Measurements from ENCODE around the gene GPC1.

GPC1 gene

DNA sequence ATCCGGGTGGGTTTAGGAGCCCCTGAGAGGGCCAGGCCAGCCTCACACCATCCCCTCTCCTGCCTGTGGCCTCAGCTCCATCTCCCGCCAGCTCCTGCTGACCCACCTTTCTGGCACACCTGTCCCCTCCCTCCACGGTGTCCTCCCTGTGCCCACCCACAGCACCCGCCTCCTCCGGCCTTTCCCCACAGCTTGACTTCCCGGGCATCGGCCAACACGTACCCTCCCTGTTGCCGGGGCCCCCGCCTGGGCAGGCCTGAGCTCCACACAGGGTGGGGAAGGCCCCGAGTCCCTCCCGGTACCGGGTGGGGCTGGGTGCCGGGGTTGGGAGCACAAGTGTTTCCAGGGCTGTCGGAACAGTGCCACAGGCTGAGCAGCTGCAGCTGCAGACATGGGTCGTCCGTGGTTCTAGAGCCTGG lies 6.5 kb downstream of the GPC1 start:
- DNase-seq (ENCODE audit: low read depth in 2 of 2) = no peak

DNA sequence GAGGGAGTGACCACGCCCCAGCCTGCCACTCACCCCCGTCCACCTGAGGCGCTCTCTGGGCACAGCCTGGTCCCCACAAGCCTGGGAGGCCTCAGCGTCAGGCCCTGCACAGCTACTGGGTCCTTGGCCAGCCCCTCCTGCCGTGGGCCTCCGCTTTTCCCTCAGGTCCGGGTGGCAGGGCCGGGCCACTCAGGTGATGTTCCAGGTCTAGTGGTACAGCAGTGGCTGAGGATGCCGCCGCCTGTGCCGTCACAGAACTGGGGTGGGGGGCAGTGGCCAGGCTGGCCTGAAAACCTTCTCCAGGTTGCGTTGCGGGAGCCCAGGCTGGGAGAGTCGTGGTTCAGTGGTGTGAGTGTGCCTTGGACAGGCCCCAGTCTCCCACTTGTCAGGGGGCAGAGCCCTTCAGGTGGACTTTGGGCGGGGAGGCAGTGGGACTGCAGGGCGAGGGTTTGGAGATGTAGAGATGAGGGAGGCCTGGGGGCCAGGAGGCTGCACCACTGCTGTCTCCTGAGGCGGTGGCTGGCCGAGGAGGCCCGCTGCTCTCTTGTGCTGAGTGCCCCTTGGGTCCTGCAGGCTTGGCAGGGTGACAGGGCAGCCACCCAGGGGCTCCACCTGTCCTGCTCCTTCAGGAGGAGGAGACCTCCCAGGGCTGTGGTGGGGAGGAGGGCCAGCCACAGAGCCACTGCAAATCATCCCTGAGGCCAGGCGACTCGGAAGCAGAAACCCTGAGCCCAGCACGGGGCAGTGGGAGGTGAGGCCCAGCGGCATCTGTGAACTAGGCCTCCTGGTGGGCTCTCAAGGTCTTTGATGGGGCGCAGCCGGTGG lies 7.6 kb downstream of the GPC1 start:
- DNase-seq (ENCODE audit: low read depth in 2 of 2) = no peak

DNA sequence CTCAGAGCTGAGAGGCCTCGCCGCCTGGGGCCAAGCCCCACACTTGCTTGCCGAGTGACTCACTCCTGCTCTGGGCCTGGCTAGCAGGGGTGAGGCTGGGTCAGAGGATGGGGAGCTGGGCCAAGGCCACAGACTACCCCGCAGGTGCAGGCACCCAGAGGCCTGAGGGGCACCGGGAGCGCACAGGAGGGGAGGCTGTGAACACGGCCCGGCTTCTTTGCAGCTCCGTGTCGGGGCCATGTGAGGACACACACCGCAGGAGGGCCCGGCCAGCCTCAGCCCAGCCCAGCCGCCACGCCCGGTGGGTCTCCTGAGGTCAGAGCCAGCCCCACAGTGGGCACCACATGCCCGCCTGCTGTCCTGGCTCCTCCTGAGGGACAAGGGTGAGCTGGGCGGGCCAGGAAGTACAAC lies 8.4 kb downstream of the GPC1 start:
- DNase-seq (ENCODE audit: low read depth in 2 of 2) = no peak

DNA sequence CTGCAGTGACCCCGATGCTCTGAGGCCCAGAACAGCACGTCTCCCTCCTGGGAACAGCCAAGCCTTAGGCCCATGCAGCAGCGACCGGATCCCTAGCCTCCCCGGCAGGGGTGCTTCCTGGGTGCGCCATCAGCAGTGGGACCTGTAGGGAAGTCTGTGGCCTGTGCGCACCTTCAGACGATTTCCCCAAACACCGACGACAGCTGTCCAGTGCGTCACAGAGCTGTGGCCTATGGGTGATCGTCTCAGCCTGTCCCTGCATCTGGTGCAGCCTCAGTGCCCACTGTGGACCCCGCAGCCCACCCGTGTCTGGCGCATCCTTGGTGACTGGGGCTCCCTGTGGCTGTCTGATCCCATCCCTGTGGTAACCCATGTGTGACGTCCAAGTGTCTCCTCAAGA lies 9.0 kb downstream of the GPC1 start:
- DNase-seq (ENCODE audit: low read depth in 2 of 2) = no peak

DNA sequence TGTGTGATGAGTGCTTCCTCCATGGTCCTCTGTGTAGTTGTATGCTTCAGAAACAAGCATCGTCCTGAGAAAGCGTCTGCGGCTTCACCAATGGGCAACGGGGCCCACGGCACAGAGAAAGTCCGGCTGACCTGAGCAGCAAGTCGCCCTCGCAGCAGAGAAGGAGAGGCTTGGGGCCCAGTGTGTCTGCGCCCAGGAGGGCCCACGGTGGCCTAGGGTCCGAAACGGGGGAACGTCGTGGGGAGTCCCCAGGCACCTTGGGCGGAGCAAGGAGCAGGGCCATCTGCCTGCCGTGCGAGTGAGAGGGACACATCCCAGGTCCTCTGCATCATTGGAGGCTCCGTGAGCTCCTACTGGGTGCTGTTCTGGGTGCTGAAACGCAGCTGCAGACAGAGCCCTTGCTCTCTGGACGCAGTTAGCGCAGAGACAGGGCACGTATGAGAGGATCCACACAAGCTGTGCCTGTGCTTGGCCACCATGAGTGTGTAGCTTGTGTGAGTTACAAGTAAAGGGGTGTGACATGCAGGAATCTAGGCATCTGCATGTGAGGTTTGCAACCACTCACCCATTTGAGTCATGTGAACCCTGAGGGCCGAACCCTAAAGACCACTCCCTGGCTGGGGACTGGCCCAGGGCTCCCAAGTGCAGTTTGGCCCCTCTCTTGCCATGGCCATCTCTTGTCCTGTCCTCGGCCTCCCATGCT lies 10.6 kb downstream of the GPC1 start:
- no peak for DNase-seq (ENCODE audit: low read depth in 2 of 2)

DNA sequence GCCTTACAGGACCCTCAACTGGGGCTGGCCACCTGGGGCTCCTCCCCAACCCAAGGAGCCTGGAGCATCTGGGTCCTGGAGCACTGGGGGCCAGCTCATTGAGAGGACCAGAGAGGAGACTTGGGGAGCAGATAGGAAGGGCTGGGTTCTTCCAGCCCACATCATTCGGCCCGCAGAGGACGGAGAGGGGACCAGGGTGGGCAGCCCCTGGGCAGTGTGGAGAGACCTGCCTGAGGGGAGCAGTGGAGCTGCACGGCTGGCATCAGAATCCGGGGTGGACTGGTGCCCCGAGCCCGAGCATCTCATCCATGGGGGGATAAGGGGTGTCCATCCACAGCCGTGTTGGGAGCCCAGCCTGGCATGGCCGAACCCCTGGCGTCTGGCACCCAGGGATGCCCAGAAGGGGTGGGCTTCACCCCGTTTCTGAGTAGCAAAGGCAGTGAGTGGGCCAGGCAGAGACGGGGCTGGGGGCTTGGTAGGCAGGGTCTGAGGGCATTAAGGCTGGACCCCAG lies 11.3 kb downstream of the GPC1 start:
- no peak for DNase-seq (ENCODE audit: low read depth in 2 of 2)

DNA sequence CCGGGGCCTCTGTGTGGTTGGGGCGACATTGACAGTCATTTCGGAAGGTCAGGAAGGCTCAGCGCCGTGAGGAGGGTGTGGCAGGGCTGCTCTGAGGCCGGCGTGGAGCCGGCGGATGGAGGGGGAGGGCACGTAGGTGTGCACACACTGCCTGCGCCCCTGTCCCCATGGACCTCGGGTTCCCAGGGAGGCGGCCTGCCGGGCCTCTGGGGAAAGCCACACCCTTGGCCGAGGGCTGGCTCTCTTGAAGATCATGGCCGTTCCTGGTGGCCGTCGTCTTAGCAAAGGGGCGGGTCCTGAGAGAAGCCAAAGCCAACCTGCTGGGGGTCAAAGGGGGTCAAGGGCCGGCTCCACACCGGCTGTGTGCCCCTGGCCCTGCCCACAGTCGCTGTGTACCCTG lies 11.9 kb downstream of the GPC1 start:
- DNase-seq (ENCODE audit: low read depth in 2 of 2) = no peak

DNA sequence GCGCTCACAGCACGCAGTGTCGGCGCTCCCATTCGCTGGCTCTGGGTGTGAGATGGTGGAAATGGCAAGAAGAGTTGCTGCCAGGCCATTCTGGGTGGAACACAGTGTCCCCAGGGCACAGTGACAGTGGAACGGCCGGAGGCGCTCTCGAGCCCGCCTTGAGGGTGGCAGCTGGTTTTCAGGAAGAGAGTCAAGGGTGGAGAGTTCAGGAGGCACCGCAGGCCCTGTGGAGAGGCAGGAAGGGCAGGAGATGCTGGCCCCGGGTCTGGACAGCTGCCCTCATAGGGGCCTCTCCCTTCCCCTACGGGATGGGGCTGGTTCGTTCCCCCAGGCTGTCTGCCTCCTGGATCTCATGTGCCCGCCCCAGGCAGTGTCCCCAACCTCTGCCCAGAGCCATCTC lies 12.5 kb downstream of the GPC1 start:
- DNase-seq (ENCODE audit: low read depth in 2 of 2) = no peak

DNA sequence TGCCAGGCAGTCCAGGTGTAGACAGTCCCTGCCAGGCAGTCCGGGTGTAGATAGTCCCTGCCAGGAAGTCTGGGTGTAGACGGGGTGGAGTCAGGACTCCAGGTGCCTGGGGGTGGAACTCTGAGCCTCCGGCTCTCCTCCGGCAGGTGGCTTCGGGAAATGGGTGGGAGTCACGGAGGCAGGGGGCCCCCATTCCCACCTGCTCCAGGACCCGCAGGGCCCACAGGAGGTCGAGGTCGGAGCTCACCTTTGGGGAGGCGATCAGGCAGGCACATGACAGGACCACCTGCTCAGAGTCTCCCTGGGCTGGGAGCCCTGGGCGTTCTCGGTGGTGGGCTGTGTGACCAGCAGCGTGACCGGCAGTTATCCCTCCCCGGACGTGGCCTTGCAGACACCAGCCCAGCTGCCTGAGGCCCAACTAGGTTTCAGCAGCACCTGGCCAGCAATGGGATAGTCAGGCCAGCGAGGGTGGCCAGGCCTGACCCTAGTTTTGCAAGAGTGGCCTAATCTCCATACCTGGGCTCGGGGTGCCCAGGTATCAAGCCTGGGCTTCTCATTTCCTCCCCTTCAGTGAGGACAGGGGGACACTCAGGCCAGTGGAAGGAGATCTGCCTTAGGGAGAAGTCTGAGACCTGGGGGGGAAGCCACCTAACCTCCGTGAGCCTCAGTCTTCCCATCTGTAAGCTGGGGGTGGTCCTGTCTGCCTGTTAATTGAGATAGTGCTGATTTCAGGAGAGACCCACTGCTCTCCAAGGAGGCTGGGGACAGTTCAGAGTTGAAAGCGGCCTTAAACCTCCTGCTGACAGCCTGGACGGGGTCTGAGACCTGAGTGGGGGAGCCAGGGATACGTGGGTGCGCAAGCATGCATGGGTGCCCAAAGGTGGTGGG lies 13.2 kb downstream of the GPC1 start:
- no peak for DNase-seq (ENCODE audit: low read depth in 2 of 2)

DNA sequence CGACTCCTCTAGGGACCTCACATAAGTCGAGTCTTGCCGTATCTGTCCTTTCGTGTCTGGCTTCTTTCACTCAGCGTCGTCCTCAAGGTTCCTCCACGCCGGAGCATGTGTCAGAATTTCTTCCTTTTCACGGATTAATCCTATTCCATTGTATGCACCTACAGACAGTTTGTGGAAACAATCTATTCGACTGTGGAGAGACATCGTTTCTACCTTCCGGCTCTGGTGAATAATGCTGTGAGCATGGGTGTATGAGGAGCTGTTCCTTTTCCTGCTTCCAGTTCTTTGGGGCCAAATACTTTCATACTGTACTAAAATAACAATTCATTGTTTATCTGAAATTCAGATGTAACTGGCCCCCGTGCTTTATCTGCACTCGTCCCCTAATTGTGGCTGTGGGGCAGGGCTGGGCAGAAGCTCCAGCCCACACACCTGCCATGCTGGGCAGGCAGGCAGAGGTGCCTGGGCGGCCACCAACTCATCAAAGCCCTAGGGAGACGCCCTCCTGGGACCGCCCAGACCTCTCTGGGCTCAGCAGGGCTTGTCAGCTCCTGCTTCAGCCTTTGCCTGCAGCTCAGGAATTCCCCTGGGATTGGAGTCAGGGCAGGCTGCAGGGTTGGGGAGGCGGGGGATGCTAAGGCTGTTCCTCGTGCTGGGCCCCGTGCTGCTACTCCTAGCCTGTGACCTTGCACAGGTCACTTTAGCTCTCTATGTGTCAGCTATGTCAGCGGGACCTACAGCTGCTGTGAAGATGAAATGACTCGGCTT lies 14.5 kb downstream of the GPC1 start:
- DNase-seq (ENCODE audit: low read depth in 2 of 2) = no peak

DNA sequence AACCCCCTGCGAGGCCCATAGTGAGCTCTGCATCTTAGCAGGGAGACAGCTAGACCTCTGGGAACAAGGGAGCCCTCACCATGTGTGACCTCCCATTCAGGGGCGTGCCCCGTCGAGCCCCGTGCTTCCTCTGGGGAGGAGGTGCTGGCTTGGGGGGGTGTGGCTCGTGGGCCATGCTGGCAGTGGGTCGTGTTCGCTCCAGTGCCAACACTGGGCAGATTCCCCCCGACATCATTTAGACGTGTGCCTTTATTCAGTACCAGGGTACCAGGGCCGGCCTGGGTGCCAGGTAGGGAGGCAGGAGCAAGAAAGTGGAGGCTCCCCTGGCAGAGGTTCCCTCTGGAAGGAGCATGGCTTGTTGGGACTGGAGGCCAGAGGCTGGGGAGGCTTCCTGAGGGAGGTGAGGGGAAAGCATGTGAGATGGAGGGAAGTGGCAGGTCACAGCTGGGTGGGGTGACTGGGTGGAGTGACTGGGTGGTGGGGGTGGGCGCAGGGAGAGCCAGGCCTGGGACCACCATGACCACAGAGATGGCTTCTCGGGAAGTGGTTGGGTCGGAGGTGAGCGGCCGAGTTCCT lies 15.2 kb downstream of the GPC1 start:
- no peak for DNase-seq (ENCODE audit: low read depth in 2 of 2)

DNA sequence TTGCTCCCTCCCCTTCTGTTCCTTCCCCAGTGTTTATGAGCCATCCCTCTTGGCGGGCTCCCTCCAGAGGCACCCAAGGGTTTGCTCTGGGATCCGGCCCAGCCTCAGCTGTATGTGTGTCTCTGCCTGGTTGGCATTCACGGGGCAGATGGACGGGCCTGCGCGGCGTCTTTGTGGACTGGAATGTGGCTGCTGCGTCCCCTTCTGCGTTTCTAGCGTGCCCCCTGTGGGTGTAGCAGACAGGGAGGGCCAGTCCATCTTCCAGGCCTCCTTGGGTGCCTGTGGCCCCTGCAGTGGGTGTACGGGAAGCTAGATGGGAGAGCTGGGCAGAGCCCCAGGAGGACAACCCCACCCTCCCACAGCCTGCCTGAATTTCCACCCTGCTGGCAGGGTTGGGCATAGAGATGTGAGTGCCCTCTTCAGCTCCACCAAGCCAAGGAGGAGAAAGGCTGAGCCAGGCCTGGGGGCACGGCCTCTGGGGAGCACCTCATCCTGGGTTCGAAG lies 15.7 kb downstream of the GPC1 start:
- DNase-seq (ENCODE audit: low read depth in 2 of 2) = no peak

DNA sequence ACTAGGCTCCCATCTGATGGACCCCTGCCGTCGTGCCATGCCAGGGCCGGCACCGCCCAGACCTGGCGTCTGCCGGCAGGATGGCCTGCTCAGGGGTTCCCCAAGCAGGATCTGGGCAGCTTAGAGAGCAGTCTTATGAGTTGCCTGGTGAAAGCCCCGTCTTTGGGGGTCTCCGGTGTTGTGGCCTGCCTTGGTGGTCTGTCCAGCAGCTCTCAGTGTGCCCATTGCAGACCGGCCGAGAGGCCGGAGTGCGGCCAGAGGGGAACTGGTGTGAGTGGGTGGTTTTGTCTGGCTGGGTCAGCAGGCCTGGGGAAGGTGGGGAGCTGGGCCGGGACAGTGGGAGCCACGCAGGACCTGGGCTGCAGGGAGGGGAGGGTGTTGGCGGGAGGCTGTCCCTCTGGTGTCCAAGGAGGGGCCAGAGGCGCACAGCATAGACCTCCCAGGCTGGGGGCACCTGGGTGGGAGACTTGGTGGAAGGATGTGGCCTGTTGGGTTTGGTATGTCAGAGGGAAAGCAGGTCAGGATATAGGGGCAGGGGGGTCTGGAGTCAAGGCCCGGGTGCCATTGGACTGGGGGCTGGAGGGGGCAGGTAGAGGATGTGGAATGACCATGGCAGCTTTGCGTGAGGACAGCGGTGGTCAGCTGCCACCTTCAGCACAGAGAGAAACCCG lies 16.5 kb downstream of the GPC1 start:
- DNase-seq (ENCODE audit: low read depth in 2 of 2) = no peak

DNA sequence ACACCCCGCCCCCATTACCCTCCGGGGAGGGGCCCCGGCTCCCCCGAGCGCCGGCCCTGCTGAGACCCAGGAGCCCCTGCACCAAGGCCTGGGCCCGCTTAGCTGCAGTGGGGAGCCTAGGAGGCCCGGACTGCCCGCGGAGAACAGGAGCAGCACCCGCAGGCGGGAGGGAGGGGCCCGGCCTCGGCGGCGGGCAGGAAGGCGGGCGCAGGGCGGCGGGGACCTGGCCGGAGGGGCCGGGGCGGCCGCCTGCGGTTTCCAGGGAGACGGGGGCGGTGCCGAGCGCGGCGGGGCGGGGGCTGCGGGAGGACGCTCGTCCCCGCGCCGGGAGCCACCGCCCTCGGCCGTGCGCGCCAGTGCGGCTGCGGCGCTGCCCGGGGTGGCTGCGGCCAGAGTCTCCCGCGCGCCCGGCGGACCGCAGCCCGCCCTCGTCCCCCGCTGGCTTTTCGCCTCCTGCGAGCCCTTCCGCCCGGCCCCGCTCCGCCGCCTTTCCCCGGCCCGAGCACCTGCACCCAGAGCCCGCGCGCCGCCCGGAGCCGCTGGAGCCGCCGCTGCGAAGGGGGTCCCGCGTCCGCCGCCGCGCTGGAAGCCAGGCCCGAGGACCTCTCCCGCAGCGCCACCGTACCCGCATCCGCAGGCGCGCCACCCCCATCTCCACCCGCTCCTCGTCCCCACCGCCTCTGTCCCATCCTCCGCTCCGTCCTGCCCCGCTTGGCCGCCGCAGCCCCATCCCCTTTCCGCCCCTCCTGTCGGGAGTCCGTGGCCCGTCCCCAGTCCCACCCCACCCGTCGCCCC lies 17.2 kb downstream of the GPC1 start:
- DNase-seq (ENCODE audit: low read depth in 2 of 2) = no peak

DNA sequence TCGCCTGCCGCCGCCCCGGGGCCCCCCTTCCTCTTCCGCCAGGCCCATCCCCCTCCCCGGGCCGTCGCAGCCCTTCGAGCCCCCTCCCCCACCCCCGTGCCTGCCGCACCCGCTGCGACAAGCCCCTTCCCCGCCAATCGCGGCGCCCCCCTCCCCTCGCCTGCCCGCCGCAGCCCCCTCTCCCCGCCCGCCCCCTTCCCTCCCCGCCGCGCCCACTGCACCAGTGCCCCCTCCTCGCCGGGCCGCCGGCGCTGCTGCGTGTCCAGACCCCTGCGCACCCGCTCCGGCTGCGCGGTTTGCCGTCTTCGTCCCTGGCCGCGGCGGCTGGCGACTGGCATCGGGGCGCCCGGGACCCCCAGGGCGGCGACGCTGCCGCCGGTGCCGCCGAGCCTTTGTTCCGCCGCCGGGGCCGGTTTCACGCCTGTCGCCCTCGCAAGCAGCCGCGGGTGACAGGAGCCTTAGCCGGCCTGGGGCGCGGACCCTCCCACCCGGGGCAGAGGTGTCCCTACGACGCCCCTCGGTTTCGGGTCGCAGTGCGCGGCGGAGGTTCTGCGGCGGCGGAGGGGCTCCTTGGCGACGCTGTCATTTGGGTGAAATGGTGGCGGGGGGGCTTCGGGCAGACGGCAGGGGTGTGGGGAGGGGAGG lies 18.1 kb downstream of the GPC1 start:
- DNase-seq (ENCODE audit: low read depth in 2 of 2) = no peak

DNA sequence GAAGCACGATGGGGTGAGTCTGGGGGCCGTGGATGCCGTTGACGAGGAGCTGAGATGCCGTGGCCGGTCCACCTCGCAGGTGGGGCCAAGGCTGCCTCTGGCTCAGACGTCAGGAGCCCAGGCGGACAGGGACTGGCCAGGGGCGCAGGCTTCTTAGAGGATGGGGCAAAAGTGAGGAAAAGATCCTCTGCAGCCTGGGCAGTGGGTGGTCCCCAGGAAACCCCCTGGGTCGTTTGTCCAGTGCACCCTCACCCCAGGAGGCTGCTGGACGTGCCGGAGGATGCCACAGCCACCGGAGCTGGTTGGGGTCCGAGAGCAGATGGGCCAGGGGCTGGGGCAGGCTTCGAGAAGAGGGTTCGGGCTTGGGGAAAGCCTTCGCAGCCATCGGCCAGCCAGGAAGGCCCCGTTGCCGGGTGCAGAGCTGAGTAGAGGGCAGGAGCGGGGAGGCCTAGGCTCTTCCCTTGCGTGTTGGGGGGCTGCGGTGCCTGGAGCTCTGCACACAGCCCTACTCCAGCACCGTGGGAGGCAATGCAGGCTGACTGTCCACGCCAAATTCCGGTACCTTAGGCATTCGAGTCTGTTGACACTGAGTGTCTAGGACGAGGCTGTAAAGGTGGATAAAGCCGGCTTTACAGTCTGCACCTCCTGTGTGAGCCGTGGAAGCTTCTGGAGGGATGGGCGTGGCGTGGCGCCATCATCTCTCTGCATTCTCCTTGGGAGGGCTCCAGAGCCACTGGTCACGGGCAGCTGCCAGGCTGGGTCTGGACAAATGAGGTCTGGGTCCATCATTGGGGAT lies 18.8 kb downstream of the GPC1 start:
- no peak for DNase-seq (ENCODE audit: low read depth in 2 of 2)

DNA sequence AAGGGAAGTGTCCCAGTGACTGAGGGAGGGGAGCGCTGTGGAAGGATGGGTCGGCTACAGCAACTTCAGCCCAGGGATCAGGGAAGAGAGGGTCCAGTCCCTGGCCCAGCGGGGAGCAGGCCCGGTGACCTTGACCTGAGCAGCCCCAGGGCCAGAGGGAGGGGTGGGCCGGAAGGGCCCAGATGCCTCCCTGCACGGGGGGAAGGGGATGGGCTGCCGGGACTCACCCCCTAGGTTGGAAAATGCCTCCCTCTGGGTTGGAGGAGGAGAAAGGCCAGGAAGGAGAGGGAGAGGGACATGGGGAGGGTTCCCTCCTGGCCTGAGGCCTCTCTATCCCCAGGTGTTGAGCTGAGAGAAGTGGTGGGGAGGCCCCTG lies 19.8 kb downstream of the GPC1 start:
- no peak for DNase-seq (ENCODE audit: low read depth in 2 of 2)
